ENCODE results near the gene LRRC3C.

DNA sequence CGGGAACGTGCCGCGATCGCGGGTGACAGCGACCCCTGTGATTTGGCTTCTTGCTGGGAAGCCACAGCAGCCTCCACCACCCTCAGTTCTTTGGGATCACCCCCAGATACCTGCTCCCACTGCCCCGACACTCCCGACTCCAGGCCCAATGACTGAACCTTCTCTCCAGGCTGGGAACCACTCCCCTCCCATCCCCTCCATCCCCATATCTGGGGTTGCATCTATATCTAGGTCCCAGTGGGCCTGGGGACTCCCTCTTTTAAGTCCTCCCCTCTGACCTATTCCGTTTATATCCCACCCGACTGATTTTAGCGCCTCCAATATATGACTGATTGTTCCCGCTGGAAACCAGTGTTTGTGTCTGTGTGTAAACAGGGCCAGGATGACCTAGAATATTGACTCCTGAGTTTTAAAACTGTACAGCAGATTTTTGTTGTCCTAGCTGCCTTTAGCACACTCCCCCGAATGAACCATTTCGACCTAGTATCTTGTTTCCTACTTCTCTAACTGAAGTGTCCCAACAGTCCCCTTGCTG lies 53.7 kb downstream of the LRRC3C start:
- TF ChIP-seq, protein P1, sequence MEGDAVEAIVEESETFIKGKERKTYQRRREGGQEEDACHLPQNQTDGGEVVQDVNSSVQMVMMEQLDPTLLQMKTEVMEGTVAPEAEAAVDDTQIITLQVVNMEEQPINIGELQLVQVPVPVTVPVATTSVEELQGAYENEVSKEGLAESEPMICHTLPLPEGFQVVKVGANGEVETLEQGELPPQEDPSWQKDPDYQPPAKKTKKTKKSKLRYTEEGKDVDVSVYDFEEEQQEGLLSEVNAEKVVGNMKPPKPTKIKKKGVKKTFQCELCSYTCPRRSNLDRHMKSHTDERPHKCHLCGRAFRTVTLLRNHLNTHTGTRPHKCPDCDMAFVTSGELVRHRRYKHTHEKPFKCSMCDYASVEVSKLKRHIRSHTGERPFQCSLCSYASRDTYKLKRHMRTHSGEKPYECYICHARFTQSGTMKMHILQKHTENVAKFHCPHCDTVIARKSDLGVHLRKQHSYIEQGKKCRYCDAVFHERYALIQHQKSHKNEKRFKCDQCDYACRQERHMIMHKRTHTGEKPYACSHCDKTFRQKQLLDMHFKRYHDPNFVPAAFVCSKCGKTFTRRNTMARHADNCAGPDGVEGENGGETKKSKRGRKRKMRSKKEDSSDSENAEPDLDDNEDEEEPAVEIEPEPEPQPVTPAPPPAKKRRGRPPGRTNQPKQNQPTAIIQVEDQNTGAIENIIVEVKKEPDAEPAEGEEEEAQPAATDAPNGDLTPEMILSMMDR (IDR thresholded peaks at IDR 0.05) = no peak
- no peak for TF ChIP-seq POLR2A (IDR thresholded peaks at IDR 0.05)
